ENCODE measurements around the gene C21orf58.

Gene C21orf58

GRCh38 chr21:46354518-46354917, 30.8 kb upstream of the C21orf58 start:
- POLR2A ChIA-PET = no interaction called here
- CTCF ChIA-PET = no interaction called here
- DNase-seq (ENCODE audit: extremely low spot score) = no peak
- TF ChIP-seq CTCF (IDR thresholded peaks at IDR 0.05; ENCODE audit: control extremely low read depth, extremely low read depth, low read depth, missing control alignments) = no peak

DNA sequence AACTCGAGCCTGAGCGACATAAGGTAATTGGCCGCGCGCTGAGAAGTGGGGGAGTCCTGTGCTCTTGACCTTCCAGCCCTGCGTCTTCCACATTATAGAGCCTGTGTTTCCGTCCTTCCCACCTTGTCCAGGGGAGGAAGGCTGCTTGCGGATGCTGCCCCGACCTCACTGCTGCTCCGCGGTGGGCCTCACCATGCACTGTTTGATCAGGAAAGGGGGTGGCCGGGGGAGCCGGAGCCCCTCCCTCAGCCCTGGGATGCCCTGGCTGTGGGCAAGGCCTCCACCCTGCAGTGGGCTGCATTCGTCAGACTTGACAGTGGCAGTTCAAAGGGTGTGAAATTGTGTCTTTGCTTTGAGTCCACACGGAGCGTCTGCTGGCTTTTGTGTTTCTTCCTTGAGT, 30.4 kb upstream of the C21orf58 start:
- no peak for TF ChIP-seq CTCF (IDR thresholded peaks at IDR 0.05; ENCODE audit: control extremely low read depth, extremely low read depth, low read depth, missing control alignments)
- CTCF ChIA-PET = no interaction called here
- no peak for DNase-seq (ENCODE audit: extremely low spot score)
- POLR2A ChIA-PET = no interaction called here

DNA sequence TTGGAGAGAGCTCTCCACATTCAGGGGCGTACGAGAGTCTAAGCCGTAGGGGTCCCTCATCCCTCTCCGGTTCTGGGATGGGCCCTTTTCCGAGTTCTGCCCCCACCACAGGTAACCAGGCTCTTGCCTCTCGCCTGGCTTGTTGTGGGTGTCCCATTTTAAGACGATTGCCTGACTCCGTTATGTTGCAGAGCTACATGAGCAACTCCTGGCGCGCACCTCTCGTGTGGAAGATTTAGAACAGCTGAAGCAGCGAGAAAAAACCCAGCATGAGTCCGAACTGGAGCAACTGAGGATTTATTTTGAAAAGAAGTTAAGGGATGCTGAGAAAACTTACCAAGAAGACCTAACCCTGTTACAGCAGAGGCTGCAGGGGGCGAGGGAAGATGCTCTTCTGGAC, 29.2 kb upstream of the C21orf58 start:
- ChIA-PET CTCF (no interaction called here), POLR2A (interaction anchor here (0.5 kb wide), 1 partner anchor 18 kb away, joined by 4 read pairs; no protein-coding TSS in a partner anchor)
- TF ChIP-seq CTCF (IDR thresholded peaks at IDR 0.05; ENCODE audit: control extremely low read depth, extremely low read depth, low read depth, missing control alignments) = no peak
- DNase-seq (ENCODE audit: extremely low spot score) = no peak

GRCh38 chr21:46352164-46352515, 28.5 kb upstream of the C21orf58 start:
- no peak for TF ChIP-seq CTCF (IDR thresholded peaks at IDR 0.05; ENCODE audit: control extremely low read depth, extremely low read depth, low read depth, missing control alignments)
- DNase-seq (ENCODE audit: extremely low spot score) = no peak
- POLR2A ChIA-PET = interaction anchor here (0.5 kb wide), 1 partner anchor 19 kb away, joined by 4 read pairs; no protein-coding TSS in a partner anchor
- CTCF ChIA-PET = no interaction called here

DNA sequence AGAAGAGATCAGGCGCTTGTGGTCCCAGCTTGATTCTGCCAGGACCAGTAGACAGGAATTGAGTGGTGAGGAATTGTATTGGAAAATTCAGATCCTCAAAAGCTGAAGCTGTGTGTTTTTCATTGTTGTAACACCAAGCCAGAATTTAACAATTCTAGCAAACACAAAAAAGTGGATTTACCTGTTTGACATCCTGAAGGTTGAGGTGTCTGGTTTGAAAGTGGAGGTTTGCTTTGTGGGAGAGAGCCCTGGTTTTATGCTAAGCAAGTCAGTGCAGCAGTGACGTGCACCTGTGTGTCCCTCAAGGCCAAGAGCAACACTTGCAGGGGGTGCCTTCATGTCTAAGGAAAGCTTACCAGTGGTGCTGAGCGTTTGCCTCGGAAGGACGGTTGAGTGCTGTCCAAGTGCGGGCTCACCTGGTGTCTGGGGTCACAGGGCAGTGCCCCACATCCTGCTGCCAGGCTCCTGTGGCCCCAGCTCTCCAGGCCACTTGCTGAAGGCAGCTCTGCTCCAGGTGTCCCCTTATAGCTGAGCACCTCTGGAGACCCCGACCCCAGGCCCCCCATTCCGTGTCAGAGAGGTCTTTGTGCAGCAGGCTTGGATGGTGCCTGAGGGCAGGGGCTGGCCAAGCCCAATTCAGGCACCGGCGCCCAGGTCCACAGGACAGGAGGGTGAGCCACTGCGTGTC, 27.9 kb upstream of the C21orf58 start:
- CTCF ChIA-PET = interaction anchor here (0.8 kb wide), 1 partner anchor 17 kb away, joined by 3 read pairs; no protein-coding TSS in a partner anchor
- no peak for DNase-seq (ENCODE audit: extremely low spot score)
- POLR2A ChIA-PET = no interaction called here
- TF ChIP-seq CTCF (IDR thresholded peaks at IDR 0.05; ENCODE audit: control extremely low read depth, extremely low read depth, low read depth, missing control alignments) = no peak

- ChIA-PET CTCF (interaction anchor here (0.8 kb wide), 1 partner anchor 18 kb away, joined by 3 read pairs; no protein-coding TSS in a partner anchor), POLR2A (no interaction called here)
Observed at GRCh38 chr21:46350981-46351380, 27.3 kb upstream of the C21orf58 start.

More at GRCh38 chr21:46350981-46351380, 27.3 kb upstream of the C21orf58 start:
- TF ChIP-seq CTCF (IDR thresholded peaks at IDR 0.05; ENCODE audit: control extremely low read depth, extremely low read depth, low read depth, missing control alignments) = no peak
- DNase-seq (ENCODE audit: extremely low spot score) = no peak

Measured in GM10248 (cell line).